ENCODE results near the gene CMKLR1. TPM values are rescaled to one million over a fixed set of nuclear protein-coding genes. Genes with fewer than 3 reads are reported as not detected.

The CMKLR1 gene
- polyA plus RNA-seq, 1 of the 3 experiments (the other 2 are of a cell fraction): 0.15 TPM

- CTCF ChIA-PET: interaction anchor here (0.8 to 4.4 kb wide), 5 partner anchors 8 to 215 kb away, joined by 3 to 20 read pairs (median 3); no protein-coding TSS in a partner anchor
Observed at GRCh38 chr12:108297424-108297823, 41.7 kb downstream of the CMKLR1 start.

More at GRCh38 chr12:108297424-108297823, 41.7 kb downstream of the CMKLR1 start:
- Histone ChIP-seq H3K4me1 (ENCODE audit: control insufficient read depth in 1 of 2, insufficient read depth in 2 of 2, low read depth in 1 of 2, low read length in 1 of 2) (peaks cover 0 to 39% of the 10 kb centered on the region in 2 experiments; a peak in 2 of 4 replicates), H3K4me2 (no peak overlapping the region), H3K27ac (ENCODE audit: low read depth in 2 of 2, low read length in 1 of 2) (no peak overlapping the region; a peak in 1 of 4 replicates), H3K9me2 (no peaks in the 10 kb centered on the region), H3K79me2 (ENCODE audit: insufficient read depth) (no peaks in the 10 kb centered on the region), H3K36me3 (replicated peaks in 1 of 2; ENCODE audit: control insufficient read depth in 1 of 2, insufficient read depth in 2 of 2, low read length in 1 of 2) (no peaks in the 10 kb centered on the region), H3F3A (replicated peaks; ENCODE audit: insufficient read depth) (no peaks in the 10 kb centered on the region), H4K20me1 (ENCODE audit: insufficient read depth) (no peaks in the 10 kb centered on the region), H3K27me3 (ENCODE audit: insufficient read depth) (no peaks in the 10 kb centered on the region), H3K4me3 (ENCODE audit: low read depth in 2 of 2, low read length in 1 of 2) (no peak overlapping the region), H3K9me3 (no peaks in the 10 kb centered on the region), H3K9ac (no peak overlapping the region), H2AFZ (ENCODE audit: low read depth) (no peak overlapping the region)
- POLR2A ChIA-PET: no interaction called here
- DNase-seq: no peak
- no peak for TF ChIP-seq SIN3A (IDR thresholded peaks at IDR 0.05; ENCODE audit: borderline replicate concordance, low read depth, low read length)
- no peak for TF ChIP-seq YY1 (IDR thresholded peaks at IDR 0.05; ENCODE audit: low read depth)
- no peak for TF ChIP-seq IRF3 (IDR thresholded peaks at IDR 0.05; ENCODE audit: low read depth, low read length)
- TF ChIP-seq MEF2A (IDR thresholded peaks at IDR 0.05; ENCODE audit: borderline replicate concordance, low read depth): no peak
- no peak for TF ChIP-seq JUND (IDR thresholded peaks at IDR 0.05)
- no peak for TF ChIP-seq TCF12 (IDR thresholded peaks at IDR 0.05)
- TF ChIP-seq, protein P1, sequence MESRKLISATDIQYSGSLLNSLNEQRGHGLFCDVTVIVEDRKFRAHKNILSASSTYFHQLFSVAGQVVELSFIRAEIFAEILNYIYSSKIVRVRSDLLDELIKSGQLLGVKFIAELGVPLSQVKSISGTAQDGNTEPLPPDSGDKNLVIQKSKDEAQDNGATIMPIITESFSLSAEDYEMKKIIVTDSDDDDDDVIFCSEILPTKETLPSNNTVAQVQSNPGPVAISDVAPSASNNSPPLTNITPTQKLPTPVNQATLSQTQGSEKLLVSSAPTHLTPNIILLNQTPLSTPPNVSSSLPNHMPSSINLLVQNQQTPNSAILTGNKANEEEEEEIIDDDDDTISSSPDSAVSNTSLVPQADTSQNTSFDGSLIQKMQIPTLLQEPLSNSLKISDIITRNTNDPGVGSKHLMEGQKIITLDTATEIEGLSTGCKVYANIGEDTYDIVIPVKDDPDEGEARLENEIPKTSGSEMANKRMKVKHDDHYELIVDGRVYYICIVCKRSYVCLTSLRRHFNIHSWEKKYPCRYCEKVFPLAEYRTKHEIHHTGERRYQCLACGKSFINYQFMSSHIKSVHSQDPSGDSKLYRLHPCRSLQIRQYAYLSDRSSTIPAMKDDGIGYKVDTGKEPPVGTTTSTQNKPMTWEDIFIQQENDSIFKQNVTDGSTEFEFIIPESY (IDR thresholded peaks at IDR 0.05; ENCODE audit: borderline replicate concordance, low read depth): no peak
- no peak for TF ChIP-seq CTCF (IDR thresholded peaks at IDR 0.05)
- TF ChIP-seq, protein P2, sequence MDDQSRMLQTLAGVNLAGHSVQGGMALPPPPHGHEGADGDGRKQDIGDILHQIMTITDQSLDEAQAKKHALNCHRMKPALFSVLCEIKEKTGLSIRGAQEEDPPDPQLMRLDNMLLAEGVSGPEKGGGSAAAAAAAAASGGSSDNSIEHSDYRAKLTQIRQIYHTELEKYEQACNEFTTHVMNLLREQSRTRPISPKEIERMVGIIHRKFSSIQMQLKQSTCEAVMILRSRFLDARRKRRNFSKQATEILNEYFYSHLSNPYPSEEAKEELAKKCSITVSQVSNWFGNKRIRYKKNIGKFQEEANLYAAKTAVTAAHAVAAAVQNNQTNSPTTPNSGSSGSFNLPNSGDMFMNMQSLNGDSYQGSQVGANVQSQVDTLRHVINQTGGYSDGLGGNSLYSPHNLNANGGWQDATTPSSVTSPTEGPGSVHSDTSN (IDR thresholded peaks at IDR 0.05): no peak
- no peak for TF ChIP-seq FOXJ3 (CRISPR knock-in tag; IDR thresholded peaks at IDR 0.05)
- no peak for TF ChIP-seq RCOR1 (IDR thresholded peaks at IDR 0.05; ENCODE audit: low read length)
- TF ChIP-seq MXI1 (IDR thresholded peaks at IDR 0.05; ENCODE audit: low read depth, low read length): no peak
- WGBS (ENCODE audit: low lambda C conversion rate): 46% methylated on average over 2 of the region's 2 CpGs

Data from SK-N-SH (cell line).